HepG2 (cell line): Measurements from ENCODE around the gene CEP250. TPM values are rescaled to one million over a fixed set of nuclear protein-coding genes. Genes with fewer than 3 reads are reported as not detected.

Experiments used
- ATAC-seq: fragments of 200-7000 bp; cut with Tn5 transposase; 3 replicates; pipeline ENCODE4 v1.9.1; 2020; ENCODE audit warnings: mild to moderate bottlenecking, moderate library complexity
- BruUV-seq: library from RNA; stranded (reverse); fragments of 400-500 nt; replicated peaks from 2 replicates; lab custom pipeline; 2021; lab: Mats Ljungman, UMichigan
- CTCF ChIA-PET: fragments of 300-600 bp; formaldehyde crosslinking; extraction: SDS; loops from one replicate; lab custom pipeline; 2021; ENCODE audit warnings: low total read pairs, inconsistent platforms, low intra/inter-chr PET ratio; lab: Yijun Ruan, JAX
- POLR2A ChIA-PET: fragments of 350-600 bp; sonication (Branson Sonifier 250); formaldehyde crosslinking; loops from one replicate; lab custom pipeline; 2020; ENCODE audit warnings: antibody characterized with exemption, inconsistent platforms; lab: Yijun Ruan, JAX
- DNase-seq: peaks from one replicate; pipeline ENCODE4 v3.0.0-alpha.2; 2015; ENCODE audit warnings: low spot score
- FAIRE-seq: peaks from 3 replicates; lab custom pipeline; 2011; peaks lifted over from hg19 to GRCh38; lab: Jason Lieb, UNC
- H2AFZ ChIP-seq: one replicate; pipeline ENCODE4 v1.6.1; 2011; ENCODE audit warnings: low read length, inconsistent platforms
- H3K27ac ChIP-seq: fragments of 300-600 bp; 3 replicates; pipeline ENCODE4 v1.8.0; 2011; ENCODE audit warnings: mixed run types, mild to moderate bottlenecking, mixed read lengths, low read length, inconsistent platforms; ENCODE audit not compliant: insufficient read depth; ENCODE audit errors: extremely low read length
- H3K27me3 ChIP-seq, 2 experiments: fragments of 200-600 bp in 1 of 2; 2 replicates in 1 of 2; 3 replicates in 1 of 2; pipeline versions ENCODE4 v1.6.0 to v1.8.0; 2011; ENCODE audit warnings: low read length in 2 of 2, mild to moderate bottlenecking in 2 of 2, moderate library complexity in 2 of 2, inconsistent platforms in 1 of 2; ENCODE audit not compliant: insufficient read depth in 2 of 2, control insufficient read depth in 1 of 2
- H3K36me3 ChIP-seq, 2 experiments: fragments of 200-600 bp in 1 of 2; replicated peaks in 1 of 2; 2 replicates in 1 of 2; 3 replicates in 1 of 2; pipeline versions ENCODE4 v1.5.1 to v1.8.0; 2011; ENCODE audit warnings: low read length in 2 of 2, inconsistent platforms in 1 of 2; ENCODE audit not compliant: insufficient read depth in 2 of 2, control insufficient read depth in 1 of 2
- H3K4me1 ChIP-seq: 2 replicates; pipeline ENCODE4 v1.5.1; 2012; ENCODE audit warnings: low read length, inconsistent platforms; ENCODE audit not compliant: insufficient read depth
- H3K4me2 ChIP-seq: 2 replicates; pipeline ENCODE4 v1.6.0; 2011; ENCODE audit warnings: low read depth, low read length, inconsistent platforms
- H3K4me3 ChIP-seq, 3 experiments: fragments of 200-600 bp in 1 of 3; sonication (generic), shearing (Covaris generic) in 1 of 3; replicated peaks in 1 of 3; 2 replicates each; pipeline ENCODE4 v1.5.1; 2011 to 2016; ENCODE audit warnings: low read length in 3 of 3, inconsistent platforms in 2 of 3, low read depth in 2 of 3, mild to moderate bottlenecking in 2 of 3, control low read depth in 1 of 3, mixed read lengths in 1 of 3; ENCODE audit not compliant: insufficient read depth in 1 of 3
- H3K79me2 ChIP-seq: one replicate; pipeline ENCODE4 v1.6.1; 2011; ENCODE audit warnings: low read length, inconsistent platforms; ENCODE audit not compliant: insufficient read depth
- H3K9ac ChIP-seq: 2 replicates; pipeline ENCODE4 v1.6.0; 2011; ENCODE audit warnings: mild to moderate bottlenecking, low read depth, low read length, inconsistent platforms; ENCODE audit not compliant: insufficient read depth
- H3K9me3 ChIP-seq: 2 replicates; pipeline ENCODE4 v1.5.1; 2012; ENCODE audit warnings: mild to moderate bottlenecking, low read length
- H4K20me1 ChIP-seq: 2 replicates; pipeline ENCODE4 v1.6.0; 2011; ENCODE audit warnings: inconsistent platforms, mild to moderate bottlenecking, low read length, moderate library complexity; ENCODE audit not compliant: insufficient read depth
- AGO2 ChIP-seq: fragments of 200-400 bp; formaldehyde crosslinking; optimal IDR thresholded peaks from 2 replicates; pipeline ENCODE3; 2017; ENCODE audit warnings: mild to moderate bottlenecking, low read depth, low read length, moderate library complexity
- AKAP8 ChIP-seq: sonication (generic); formaldehyde crosslinking; IDR thresholded peaks from 2 replicates; pipeline ENCODE4 v1.5.1; 2020; ENCODE audit warnings: mild to moderate bottlenecking, missing genetic modification reagents
- MEIS1 ChIP-seq: sonication (generic); formaldehyde crosslinking; IDR thresholded peaks from 2 replicates; pipeline ENCODE4 v1.9.0; 2021; ENCODE audit warnings: mild to moderate bottlenecking, missing genetic modification reagents, moderate library complexity, borderline replicate concordance
- ZNF383 ChIP-seq: sonication (generic); formaldehyde crosslinking; IDR thresholded peaks from 2 replicates; pipeline ENCODE4 v1.4.0; 2020; ENCODE audit warnings: missing genetic modification reagents, mild to moderate bottlenecking, borderline replicate concordance
- WGBS: methylation state at CpG from one replicate; pipeline ENCODE4 v1.1.6; 2017; ENCODE audit warnings: low lambda C conversion rate; 5-methylcytosine and 5-hydroxymethylcytosine counted together
- in situ Hi-C: cut with HindIII; loops from 2 replicates; pipeline ENCODE4 v1.10.0; 2017; ENCODE audit warnings: low pct_unique_long_range_greater_than_20kb; ENCODE audit not compliant: extremely low pct_ligation_motif_present
- intact Hi-C: fragments of 100-400 bp; cut with micrococcal nuclease; formaldehyde crosslinking; loops from one replicate; pipeline ENCODE4 v1.10.0; 2022; ENCODE audit not compliant: unreplicated experiment
- polyA plus RNA-seq, 8 experiments: library from polyadenylated mRNA; depleted of rRNA in 3 of 8; stranded (reverse) in 7 of 8; unstranded in 1 of 8; fragments of >200 nt; fragmentation: Illumina TruSeq in 4 of 8; extraction: Trizol in 4 of 8; gene quantifications; 2 replicates each; pipeline versions ENCODE4 v1.2.1 to v1.2.3, GENCODE V29; 2011 to 2016; ENCODE audit warnings: low read depth in 4 of 8, missing spikeins in 1 of 8, mixed read lengths in 1 of 8; ENCODE audit not compliant: insufficient read depth in 1 of 8
- total RNA-seq, 5 experiments: library from RNA; depleted of rRNA; stranded (reverse); fragments of >200 nt; fragmentation: Illumina TruSeq; extraction: Trizol; gene quantifications; 2 replicates each; pipeline ENCODE4 v1.2.3, GENCODE V29; 2016; ENCODE audit warnings: low read depth in 1 of 5
- TF ChIP-seq, protein P1 (sequence below): sonication (generic); formaldehyde crosslinking; conservative IDR thresholded peaks from 2 replicates; pipeline ENCODE4 v1.5.0; 2020; ENCODE audit warnings: missing genetic modification reagents

CEP250 gene
- total and polyA plus RNA-seq, 2 of the 13 experiments (the other 11 are each of a cell fraction or from before 2014, with no cell fraction given), result 28.8 to 55.3 TPM

DNA sequence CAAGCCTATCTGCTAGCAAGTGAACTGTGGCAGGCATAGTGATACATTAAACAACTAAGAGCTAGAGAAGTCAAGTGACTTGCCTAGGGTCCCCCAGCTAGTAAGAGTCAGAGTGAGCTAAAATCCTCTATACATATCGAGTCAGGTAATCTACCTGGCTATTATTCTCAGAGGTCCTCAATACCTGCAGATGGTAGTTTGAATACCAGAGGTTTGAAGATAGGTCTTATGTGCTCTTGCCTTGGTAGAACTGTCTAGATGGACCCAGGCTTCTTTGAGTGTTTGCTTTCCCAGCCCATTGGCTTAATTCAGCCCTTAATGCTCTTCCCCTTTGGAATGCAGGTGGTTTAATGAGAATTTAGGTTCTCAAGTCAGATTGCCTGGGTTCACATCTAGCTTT, 87.6 kb downstream of the CEP250 start:
- Histone ChIP-seq H3K79me2 (peaks cover 11% of the 10 kb centered on the region), H3K4me1 (peaks cover 29% of the 10 kb centered on the region), H2AFZ (no peak overlapping the region), H3K27ac (no peak overlapping the region), H4K20me1 (no peaks in the 10 kb centered on the region), H3K9me3 (no peaks in the 10 kb centered on the region), H3K4me3 (peak overlapping the region in 2 of 3 experiments; percentile 79 to 93; a peak in 4 of 6 replicates), H3K36me3 (peaks cover 13 to 27% of the 10 kb centered on the region in 2 experiments; a peak in 4 of 5 replicates), H3K9ac (peak overlapping the region; percentile 93), H3K4me2 (peak overlapping the region; percentile 97), H3K27me3 (no peaks in the 10 kb centered on the region)
- intact Hi-C loops (loop anchor here (5.0 kb wide), 2 partner anchors 74 to 76 kb away; partner anchors contain the start of gene SPAG4), in situ Hi-C loops (no loop called here)
- 100% methylated on average over 1 of the region's 1 CpG for WGBS
- TF ChIP-seq AKAP8 (CRISPR knock-in tag) (no peak), ZNF383 (CRISPR knock-in tag) (0 out of 2 replicates have a peak, but pooled peaks have one; percentile 60), MEIS1 (CRISPR knock-in tag) (0 out of 2 replicates have a peak, but pooled peaks have one; percentile 43)
- ATAC-seq (no peak), DNase-seq (no peak), FAIRE-seq (no peak)
- POLR2A ChIA-PET, result interaction anchor here (1.2 to 4.0 kb wide), 7 partner anchors 8 to 259 kb away, joined by 4 to 41 read pairs (median 13); partner anchors contain the start of genes CEP250, EIF6 and RBM39
- CTCF ChIA-PET, result no interaction called here
- BruUV-seq, result no TSS peak

DNA sequence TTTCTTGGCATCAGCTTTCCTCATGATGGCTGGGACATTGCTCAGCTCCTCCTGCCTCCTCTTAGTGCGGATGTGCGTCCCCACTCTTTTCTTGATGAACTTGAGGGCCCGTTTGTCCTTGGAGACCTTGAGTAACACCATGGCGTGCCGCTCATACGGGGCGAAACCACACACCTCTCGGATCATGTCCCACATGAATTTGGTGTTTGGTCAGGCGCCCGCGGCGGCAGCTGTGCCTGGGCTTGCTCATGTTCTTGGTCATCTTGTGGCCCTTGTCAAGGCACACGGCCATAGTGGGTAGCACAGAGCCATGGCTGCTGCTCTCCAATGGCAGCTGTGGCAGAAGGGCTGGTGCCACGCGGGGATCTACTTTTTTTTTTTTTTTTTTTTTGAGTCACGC, 89.0 kb downstream of the CEP250 start:
- H2AFZ ChIP-seq, result no peak overlapping the region
- no TSS peak for BruUV-seq
- H3K4me2 ChIP-seq, result no peak overlapping the region
- POLR2A ChIA-PET, result interaction anchor here (1.4 kb wide), 1 partner anchor 71 kb away, joined by 3 read pairs; the partner anchor contains the start of gene SPAG4
- CTCF ChIA-PET, result no interaction called here
- DNase-seq, result no peak
- intact Hi-C loops (loop anchor here (5.0 kb wide), 2 partner anchors 73 to 77 kb away; partner anchors contain the start of gene SPAG4), in situ Hi-C loops (no loop called here)
- no peak overlapping the region for H3K9ac ChIP-seq
- no peak overlapping the region for H3K27ac ChIP-seq
- no peaks in the 10 kb centered on the region for H4K20me1 ChIP-seq
- peaks cover 11% of the 10 kb centered on the region for H3K79me2 ChIP-seq
- TF ChIP-seq, protein P1, sequence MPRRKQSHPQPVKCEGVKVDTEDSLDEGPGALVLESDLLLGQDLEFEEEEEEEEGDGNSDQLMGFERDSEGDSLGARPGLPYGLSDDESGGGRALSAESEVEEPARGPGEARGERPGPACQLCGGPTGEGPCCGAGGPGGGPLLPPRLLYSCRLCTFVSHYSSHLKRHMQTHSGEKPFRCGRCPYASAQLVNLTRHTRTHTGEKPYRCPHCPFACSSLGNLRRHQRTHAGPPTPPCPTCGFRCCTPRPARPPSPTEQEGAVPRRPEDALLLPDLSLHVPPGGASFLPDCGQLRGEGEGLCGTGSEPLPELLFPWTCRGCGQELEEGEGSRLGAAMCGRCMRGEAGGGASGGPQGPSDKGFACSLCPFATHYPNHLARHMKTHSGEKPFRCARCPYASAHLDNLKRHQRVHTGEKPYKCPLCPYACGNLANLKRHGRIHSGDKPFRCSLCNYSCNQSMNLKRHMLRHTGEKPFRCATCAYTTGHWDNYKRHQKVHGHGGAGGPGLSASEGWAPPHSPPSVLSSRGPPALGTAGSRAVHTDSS, result no peak
- peak; percentile 36 for TF ChIP-seq AGO2
- no peaks in the 10 kb centered on the region for H3K9me3 ChIP-seq
- no peak for FAIRE-seq
- no peaks in the 10 kb centered on the region for H3K27me3 ChIP-seq
- peaks cover 23 to 39% of the 10 kb centered on the region in 2 experiments for H3K36me3 ChIP-seq
- no peak overlapping the region for H3K4me3 ChIP-seq
- no peak for ATAC-seq
- H3K4me1 ChIP-seq, result peaks cover 29% of the 10 kb centered on the region
- 95% methylated on average over 16 of the region's 16 CpGs for WGBS
